Trophoblast cell (in vitro differentiated cells and primary cell): ENCODE measurements around the gene VILL.

Experiments
- DNase-seq, 2 donors: peaks; one replicate each; pipeline ENCODE4 v3.0.0-alpha.2; 2016
- H2AFZ ChIP-seq: 2 replicates; pipeline ENCODE4 v1.6.1; 2013; ENCODE audit warnings: low read length, moderate library complexity, mild to moderate bottlenecking; ENCODE audit not compliant: insufficient read depth, poor library complexity
- H2AK5ac ChIP-seq: 2 replicates; pipeline ENCODE4 v1.6.1; 2013; ENCODE audit warnings: mild to moderate bottlenecking, low read length
- H2BK120ac ChIP-seq: 2 replicates; pipeline ENCODE4 v1.6.1; 2013; ENCODE audit warnings: low read length, mild to moderate bottlenecking, moderate library complexity; ENCODE audit not compliant: insufficient read depth, poor library complexity
- H2BK12ac ChIP-seq: 2 replicates; pipeline ENCODE4 v1.6.1; 2013; ENCODE audit warnings: mild to moderate bottlenecking, low read length, moderate library complexity
- H2BK5ac ChIP-seq: 2 replicates; pipeline ENCODE4 v1.6.1; 2013; ENCODE audit warnings: low read length, low read depth, moderate library complexity, mild to moderate bottlenecking; ENCODE audit not compliant: poor library complexity
- H3K14ac ChIP-seq: 2 replicates; pipeline ENCODE4 v1.6.1; 2013; ENCODE audit warnings: mild to moderate bottlenecking, low read length
- H3K18ac ChIP-seq: 2 replicates; pipeline ENCODE4 v1.6.1; 2013; ENCODE audit warnings: mild to moderate bottlenecking, low read length
- H3K23ac ChIP-seq: 2 replicates; pipeline ENCODE4 v1.6.1; 2013; ENCODE audit warnings: low read length
- H3K27ac ChIP-seq: 2 replicates; pipeline ENCODE4 v1.5.1; 2013; ENCODE audit warnings: low read depth, mild to moderate bottlenecking, inconsistent platforms, low read length, moderate library complexity
- H3K27me3 ChIP-seq: 2 replicates; pipeline ENCODE4 v1.6.1; 2013; ENCODE audit warnings: inconsistent platforms, mild to moderate bottlenecking, low read length, moderate library complexity; ENCODE audit not compliant: insufficient read depth
- H3K36me3 ChIP-seq, 2 experiments: 1 replicate in 1 of 2; 2 replicates in 1 of 2; pipeline ENCODE4 v1.6.1; 2013; ENCODE audit warnings: low read length in 2 of 2, mild to moderate bottlenecking in 2 of 2, moderate library complexity in 1 of 2; ENCODE audit not compliant: insufficient read depth in 2 of 2, control insufficient read depth in 1 of 2
- H3K4ac ChIP-seq: 2 replicates; pipeline ENCODE4 v1.6.1; 2013; ENCODE audit warnings: low read depth, mild to moderate bottlenecking, low read length, moderate library complexity
- H3K4me1 ChIP-seq, 2 experiments: 1 replicate in 1 of 2; 2 replicates in 1 of 2; pipeline ENCODE4 v1.6.1; 2013; ENCODE audit warnings: low read length in 2 of 2, mild to moderate bottlenecking in 2 of 2, moderate library complexity in 1 of 2; ENCODE audit not compliant: insufficient read depth in 2 of 2, control insufficient read depth in 1 of 2
- H3K4me2 ChIP-seq: 2 replicates; pipeline ENCODE4 v1.6.1; 2013; ENCODE audit warnings: inconsistent platforms, mild to moderate bottlenecking, low read length, moderate library complexity
- H3K4me3 ChIP-seq: 2 replicates; pipeline ENCODE4 v1.5.1; 2013; ENCODE audit warnings: mild to moderate bottlenecking, low read depth, low read length, inconsistent platforms
- H3K79me1 ChIP-seq: one replicate; pipeline ENCODE4 v1.6.1; 2013; ENCODE audit warnings: low read length
- H3K79me2 ChIP-seq: 2 replicates; pipeline ENCODE4 v1.6.1; 2013; ENCODE audit warnings: low read length, mild to moderate bottlenecking; ENCODE audit not compliant: control insufficient read depth, insufficient read depth, poor library complexity
- H3K9ac ChIP-seq: 2 replicates; pipeline ENCODE4 v1.6.1; 2013; ENCODE audit warnings: mild to moderate bottlenecking, low read length
- H3K9me3 ChIP-seq: 2 replicates; pipeline ENCODE4 v1.6.1; 2013; ENCODE audit warnings: low read depth, mild to moderate bottlenecking, control low read depth, inconsistent platforms, low read length; ENCODE audit not compliant: insufficient read depth
- H4K12ac ChIP-seq: 2 replicates; pipeline ENCODE4 v1.6.1; 2013; ENCODE audit warnings: low read depth, mild to moderate bottlenecking, low read length, moderate library complexity
- H4K8ac ChIP-seq: 2 replicates; pipeline ENCODE4 v1.6.1; 2013; ENCODE audit warnings: low read depth, mild to moderate bottlenecking, low read length, moderate library complexity
- H4K91ac ChIP-seq: one replicate; pipeline ENCODE4 v1.6.1; 2013; ENCODE audit warnings: low read depth, mild to moderate bottlenecking, low read length, moderate library complexity
- WGBS: extraction: QIAGEN DNeasy Blood & Tissue Kit; methylation state at CpG from one replicate; pipeline ENCODE4 v1.1.7; 2013; ENCODE audit warnings: missing lambda C conversion rate; ENCODE audit not compliant: insufficient read length, insufficient coverage; ENCODE audit errors: extremely low coverage; 5-methylcytosine and 5-hydroxymethylcytosine counted together

VILL gene

DNA sequence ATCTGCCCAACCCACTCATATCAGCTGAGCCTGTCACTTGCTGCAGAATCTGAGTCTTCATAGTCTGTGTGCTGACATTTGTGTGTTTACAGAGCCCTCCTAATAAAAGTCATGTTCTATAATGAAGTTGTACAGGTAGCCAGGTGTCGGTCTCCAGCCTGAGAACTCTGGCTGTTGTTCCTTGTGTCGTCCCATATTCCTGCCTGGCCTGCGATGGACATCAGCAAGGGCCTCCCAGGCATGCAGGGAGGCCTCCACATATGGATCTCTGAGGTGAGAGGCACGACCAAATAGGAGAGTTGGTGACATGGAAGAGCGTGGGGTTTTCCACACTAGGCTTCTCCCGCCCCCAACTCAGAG, 2.9 kb downstream of the VILL start:
- no peak overlapping the region for H2BK120ac ChIP-seq
- H3K79me2 ChIP-seq, result peaks cover 3% of the 10 kb centered on the region
- no peak for DNase-seq

DNA sequence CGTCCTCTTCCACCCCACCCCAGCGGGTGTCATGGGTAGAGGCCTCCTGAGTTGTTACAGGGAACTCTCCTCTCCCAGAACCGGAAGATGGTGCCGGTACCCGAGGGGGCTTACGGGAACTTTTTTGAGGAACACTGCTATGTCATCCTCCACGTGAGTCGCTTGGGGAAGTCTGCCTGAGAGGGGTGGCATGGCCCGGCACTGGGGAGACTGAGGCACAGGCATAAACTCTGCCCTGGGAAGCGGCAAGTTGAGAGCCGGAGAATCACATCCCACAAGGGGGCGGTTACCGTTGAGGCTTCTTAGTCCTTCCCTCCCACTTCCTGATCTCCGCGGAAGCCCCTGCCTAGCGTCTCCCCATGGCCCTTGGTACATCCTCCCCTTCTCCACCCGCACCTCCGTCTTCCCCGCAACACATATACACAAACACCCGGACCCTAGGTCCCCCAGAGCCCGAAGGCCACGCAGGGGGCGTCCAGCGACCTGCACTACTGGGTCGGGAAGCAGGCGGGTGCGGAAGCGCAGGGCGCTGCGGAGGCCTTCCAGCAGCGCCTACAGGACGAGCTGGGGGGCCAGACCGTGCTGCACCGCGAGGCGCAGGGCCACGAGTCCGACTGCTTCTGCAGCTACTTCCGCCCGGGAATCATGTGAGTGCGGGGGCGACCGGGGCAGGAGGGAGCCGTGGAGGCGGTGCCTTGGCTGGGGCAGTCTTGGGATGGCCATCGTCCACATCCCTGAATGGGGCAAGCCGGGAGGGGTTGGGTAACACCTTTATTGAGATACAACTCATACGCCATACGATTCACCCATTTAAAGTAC, 3.4 kb downstream of the VILL start:
- Histone ChIP-seq H4K91ac (peak overlapping the region; percentile 52), H3K14ac (peak overlapping the region; percentile 75), H2BK5ac (no peak overlapping the region), H2BK12ac (no peak overlapping the region), H3K9ac (peak overlapping the region; percentile 89), H3K9me3 (peaks cover 3% of the 10 kb centered on the region), H3K4ac (no peak overlapping the region), H3K79me1 (peaks cover 10% of the 10 kb centered on the region), H3K4me2 (peak overlapping the region; percentile 93), H3K23ac (no peak overlapping the region), H3K27ac (no peak overlapping the region), H2AK5ac (no peak overlapping the region), H2AFZ (peak overlapping the region; percentile 13), H3K36me3 (no peaks in the 10 kb centered on the region), H3K79me2 (peaks cover 6% of the 10 kb centered on the region), H4K8ac (peak overlapping the region; percentile 79), H3K27me3 (no peaks in the 10 kb centered on the region), H3K4me1 (peaks cover 9 to 15% of the 10 kb centered on the region in 2 experiments), H3K4me3 (peak overlapping the region; percentile 78), H2BK120ac (peak overlapping the region; percentile 9), H3K18ac (peak overlapping the region; percentile 19), H4K12ac (peak overlapping the region; percentile 76)
- DNase-seq, result peak; percentile 50 to 62
- no CpG with 5 or more reads among the region's 49 CpGs for WGBS

More for the DNA sequence above, 2.9 kb downstream of the VILL start:
- no peak overlapping the region for H3K4me3 ChIP-seq
- no peak overlapping the region for H2BK5ac ChIP-seq
- peaks cover 7% of the 10 kb centered on the region for H3K79me1 ChIP-seq
- H3K9ac ChIP-seq, result no peak overlapping the region
- H3K27ac ChIP-seq, result no peak overlapping the region
- no peak overlapping the region for H2BK12ac ChIP-seq
- H4K12ac ChIP-seq, result no peak overlapping the region
- H4K91ac ChIP-seq, result no peak overlapping the region
- no peaks in the 10 kb centered on the region for H3K36me3 ChIP-seq
- H3K27me3 ChIP-seq, result no peaks in the 10 kb centered on the region
- no peak overlapping the region for H3K14ac ChIP-seq
- no peak overlapping the region for H3K18ac ChIP-seq
- no peak overlapping the region for H3K4ac ChIP-seq
- no CpG with 5 or more reads among the region's 6 CpGs for WGBS
- H3K9me3 ChIP-seq, result peaks cover 3% of the 10 kb centered on the region
- no peak overlapping the region for H3K23ac ChIP-seq
- peak overlapping the region; percentile 79 for H4K8ac ChIP-seq
- peaks cover 6 to 11% of the 10 kb centered on the region in 2 experiments for H3K4me1 ChIP-seq
- no peak overlapping the region for H2AK5ac ChIP-seq
- no peak overlapping the region for H2AFZ ChIP-seq
- peak overlapping the region; percentile 93 for H3K4me2 ChIP-seq

DNA sequence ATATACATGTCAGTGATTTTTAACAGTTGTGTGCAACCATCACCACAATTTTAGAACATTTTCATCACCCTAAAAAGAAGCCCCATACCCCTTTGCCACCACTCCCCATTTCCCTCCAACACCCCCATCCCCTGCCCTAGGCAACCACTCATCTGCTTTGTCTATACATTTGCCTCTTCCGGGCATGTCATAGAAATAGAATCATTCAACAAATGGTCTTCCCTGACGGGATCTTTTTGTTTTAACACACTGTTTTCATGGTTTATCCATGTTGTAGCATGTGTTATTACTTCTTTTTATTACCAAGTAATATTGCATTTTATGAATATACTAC, 4.0 kb downstream of the VILL start:
- H3K9me3 ChIP-seq, result peaks cover 3% of the 10 kb centered on the region
- H4K91ac ChIP-seq, result no peak overlapping the region
- no peak overlapping the region for H4K12ac ChIP-seq
- H3K27me3 ChIP-seq, result no peaks in the 10 kb centered on the region
- H2BK5ac ChIP-seq, result no peak overlapping the region
- no peak overlapping the region for H3K4me3 ChIP-seq
- no peak for DNase-seq
- H3K23ac ChIP-seq, result no peak overlapping the region
- H3K18ac ChIP-seq, result no peak overlapping the region
- H2AFZ ChIP-seq, result peak overlapping the region; percentile 13
- H3K79me2 ChIP-seq, result peaks cover 6% of the 10 kb centered on the region
- no peak overlapping the region for H3K9ac ChIP-seq
- H4K8ac ChIP-seq, result no peak overlapping the region
- H3K4ac ChIP-seq, result no peak overlapping the region
- H2BK12ac ChIP-seq, result no peak overlapping the region
- H2AK5ac ChIP-seq, result no peak overlapping the region
- peak overlapping the region; percentile 93 for H3K4me2 ChIP-seq
- H3K4me1 ChIP-seq, result peaks cover 9 to 19% of the 10 kb centered on the region in 2 experiments
- H3K79me1 ChIP-seq, result peaks cover 12% of the 10 kb centered on the region
- H3K27ac ChIP-seq, result no peak overlapping the region
- H2BK120ac ChIP-seq, result no peak overlapping the region
- H3K14ac ChIP-seq, result no peak overlapping the region
- no CpG with 5 or more reads among the region's 2 CpGs for WGBS
- H3K36me3 ChIP-seq, result peaks cover 0 to 2% of the 10 kb centered on the region in 2 experiments

DNA sequence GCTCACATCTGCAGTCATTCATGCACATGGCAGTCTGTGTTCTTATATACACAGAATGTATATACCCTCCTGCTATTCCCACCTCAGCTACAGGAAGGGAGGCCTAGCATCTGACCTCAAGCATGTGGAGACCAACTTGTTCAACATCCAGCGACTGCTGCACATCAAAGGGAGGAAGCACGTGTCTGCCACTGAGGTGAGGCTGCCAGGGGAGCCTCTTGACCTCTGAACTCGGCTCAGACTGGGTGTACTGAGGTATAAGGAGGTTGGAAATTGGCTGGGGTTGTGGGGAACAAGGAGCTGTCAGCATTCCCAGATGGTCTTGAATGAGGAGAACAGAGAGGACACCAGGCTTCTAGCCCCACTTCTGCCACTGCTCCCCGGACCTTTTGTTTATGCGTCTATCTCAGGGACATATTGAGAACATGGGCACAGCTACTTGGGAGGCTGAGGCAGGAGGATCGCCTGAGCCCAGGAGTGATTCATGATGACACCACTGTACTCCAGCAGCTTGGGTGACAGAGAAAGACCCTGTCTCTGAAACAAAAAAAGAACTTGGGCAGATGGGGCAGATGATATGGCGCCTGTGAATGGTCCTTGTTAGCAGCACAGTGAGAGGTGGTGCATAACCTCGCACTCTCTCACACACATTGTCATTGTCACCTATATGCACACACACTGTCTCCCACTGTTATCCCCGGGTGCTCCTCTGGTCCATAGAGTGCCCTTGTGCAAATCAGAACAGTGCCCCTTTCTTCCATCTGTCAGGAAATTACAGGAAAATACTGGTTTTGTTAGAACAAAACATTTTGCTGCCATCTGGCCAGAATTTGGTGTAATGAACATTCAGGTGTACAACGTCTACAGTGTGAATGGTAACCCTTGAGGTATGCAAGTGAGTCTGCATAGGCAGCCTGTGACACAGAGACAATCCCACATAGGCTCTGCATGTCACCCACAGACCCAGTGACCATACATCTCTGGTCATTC, 5.4 kb downstream of the VILL start:
- no peaks in the 10 kb centered on the region for H3K27me3 ChIP-seq
- no peak overlapping the region for H4K91ac ChIP-seq
- no peak overlapping the region for H4K12ac ChIP-seq
- H3K4me3 ChIP-seq, result no peak overlapping the region
- no peak overlapping the region for H3K14ac ChIP-seq
- no peak overlapping the region for H2AFZ ChIP-seq
- no peak overlapping the region for H2BK12ac ChIP-seq
- H2AK5ac ChIP-seq, result no peak overlapping the region
- H3K36me3 ChIP-seq, result peaks cover 1 to 2% of the 10 kb centered on the region in 2 experiments
- H2BK120ac ChIP-seq, result no peak overlapping the region
- peak overlapping the region; percentile 11 for H3K23ac ChIP-seq
- no peak overlapping the region for H3K4me2 ChIP-seq
- H3K9me3 ChIP-seq, result peaks cover 3% of the 10 kb centered on the region
- DNase-seq, result no peak
- no peak overlapping the region for H3K9ac ChIP-seq
- peaks cover 9 to 19% of the 10 kb centered on the region in 2 experiments for H3K4me1 ChIP-seq
- H3K79me1 ChIP-seq, result peaks cover 12% of the 10 kb centered on the region
- H3K18ac ChIP-seq, result no peak overlapping the region
- H4K8ac ChIP-seq, result no peak overlapping the region
- peaks cover 6% of the 10 kb centered on the region for H3K79me2 ChIP-seq
- no peak overlapping the region for H2BK5ac ChIP-seq
- H3K4ac ChIP-seq, result no peak overlapping the region
- no CpG with 5 or more reads among the region's 10 CpGs for WGBS
- H3K27ac ChIP-seq, result no peak overlapping the region
